K562 (cell line): ENCODE results near the gene WDR72. TPM values are rescaled to one million over a fixed set of nuclear protein-coding genes. Genes with fewer than 3 reads are reported as not detected.

Experiments
- ATAC-seq: fragments of 200-7000 bp; cut with Tn5 transposase; 3 replicates; pipeline ENCODE4 v1.9.1; 2020; ENCODE audit warnings: moderate library complexity
- BruUV-seq: library from RNA; stranded (reverse); fragments of 400-500 nt; replicated peaks from 2 replicates; lab custom pipeline; 2021; lab: Mats Ljungman, UMichigan
- CTCF ChIA-PET: fragments of 300-600 bp; formaldehyde crosslinking; extraction: SDS; loops from one replicate; lab custom pipeline; 2021; ENCODE audit warnings: low intra/inter-chr PET ratio; lab: Yijun Ruan, JAX
- POLR2A ChIA-PET: fragments of 300-600, 350-650 bp; sonication (Branson Sonifier 250); formaldehyde crosslinking; extraction: SDS; loops from one replicate; lab custom pipeline; 2021; ENCODE audit warnings: antibody characterized with exemption, inconsistent platforms; lab: Yijun Ruan, JAX
- DNase-seq, 4 experiments: peaks; one replicate each; pipeline versions ENCODE4 v3.0.0 to v3.0.0-alpha.2; 2011 to 2018; ENCODE audit warnings: low spot score in 3 of 4, mixed read lengths in 3 of 4; ENCODE audit errors: extremely low read depth in 1 of 4
- FAIRE-seq: peaks from 2 replicates; lab custom pipeline; 2011; peaks lifted over from hg19 to GRCh38; lab: Jason Lieb, UNC
- H2AFZ ChIP-seq: 2 replicates; pipeline ENCODE4 v1.6.0; 2011; ENCODE audit warnings: low read depth, low read length, control low read depth, inconsistent platforms
- H3K27ac ChIP-seq: fragments of 200-600 bp; 3 replicates; pipeline ENCODE4 v1.8.0; 2011; ENCODE audit warnings: low read depth, mild to moderate bottlenecking, control low read depth, inconsistent platforms, low read length, moderate library complexity, mixed read lengths; ENCODE audit errors: extremely low read depth
- H3K27me3 ChIP-seq, 2 experiments: fragments of 300-600 bp in 1 of 2; 2 replicates in 1 of 2; 3 replicates in 1 of 2; pipeline versions ENCODE4 v1.6.0 to v1.8.0; 2011; ENCODE audit warnings: inconsistent platforms in 2 of 2, low read length in 2 of 2, mild to moderate bottlenecking in 1 of 2, mixed read lengths in 1 of 2, moderate library complexity in 1 of 2; ENCODE audit not compliant: control insufficient read depth in 2 of 2, insufficient read depth in 2 of 2
- H3K36me3 ChIP-seq: fragments of 300-600 bp; 3 replicates; pipeline ENCODE4 v1.8.0; 2011; ENCODE audit warnings: mild to moderate bottlenecking, low read length, inconsistent platforms; ENCODE audit not compliant: control insufficient read depth, insufficient read depth
- H3K4me1 ChIP-seq, 2 experiments: fragments of 200-600 bp in 1 of 2; replicated peaks in 1 of 2; 2 replicates in 1 of 2; 3 replicates in 1 of 2; pipeline versions ENCODE4 v1.5.1 to v1.8.0; 2011; ENCODE audit warnings: inconsistent platforms in 2 of 2, low read length in 2 of 2, mild to moderate bottlenecking in 1 of 2, mixed read lengths in 1 of 2, moderate library complexity in 1 of 2; ENCODE audit not compliant: control insufficient read depth in 2 of 2, insufficient read depth in 2 of 2
- H3K4me2 ChIP-seq: 2 replicates; pipeline ENCODE4 v1.6.1; 2011; ENCODE audit warnings: low read length, control low read depth, inconsistent platforms, mixed read lengths; ENCODE audit not compliant: insufficient read depth
- H3K4me3 ChIP-seq: fragments of 200-600 bp; sonication (generic), shearing (Covaris generic); 2 replicates; pipeline ENCODE4 v1.5.1; 2016; ENCODE audit warnings: control low read depth, inconsistent platforms
- H3K79me2 ChIP-seq: fragments of 200-600 bp; 3 replicates; pipeline ENCODE4 v1.8.0; 2011; ENCODE audit warnings: low read length, inconsistent platforms; ENCODE audit not compliant: control insufficient read depth, insufficient read depth
- H3K9ac ChIP-seq, 2 experiments: 2 replicates each; pipeline versions ENCODE4 v1.6.0 to v1.6.1; 2011; ENCODE audit warnings: low read depth in 2 of 2, low read length in 2 of 2, control low read depth in 1 of 2, inconsistent platforms in 1 of 2, mild to moderate bottlenecking in 1 of 2, mixed read lengths in 1 of 2; ENCODE audit not compliant: insufficient read depth in 1 of 2
- H3K9me1 ChIP-seq: one replicate; pipeline ENCODE4 v1.6.0; 2011; ENCODE audit warnings: inconsistent platforms, mild to moderate bottlenecking, low read length, moderate library complexity; ENCODE audit not compliant: control insufficient read depth, insufficient read depth
- H3K9me3 ChIP-seq: replicated peaks from 2 replicates; pipeline ENCODE4 v1.5.1; 2011; ENCODE audit warnings: low read depth, low read length, inconsistent platforms; ENCODE audit not compliant: control insufficient read depth, insufficient read depth
- H4K20me1 ChIP-seq: replicated peaks from 2 replicates; pipeline ENCODE4 v1.6.1; 2011; ENCODE audit warnings: low read length, inconsistent platforms, mixed read lengths; ENCODE audit not compliant: control insufficient read depth, insufficient read depth
- BRCA1 ChIP-seq, 2 experiments: fragments of 450-650 bp in 1 of 2; sonication (generic) in 1 of 2; formaldehyde crosslinking in 1 of 2; IDR thresholded peaks; 2 replicates each; pipeline versions ENCODE4 v1.5.0 to v1.6.1; 2017 to 2020; ENCODE audit warnings: mild to moderate bottlenecking in 1 of 2, missing genetic modification reagents in 1 of 2
- BRD4 ChIP-seq: fragments of 200-600 bp; sonication (generic); IDR thresholded peaks from 2 replicates; pipeline ENCODE4 v1.6.1; 2017; ENCODE audit warnings: inconsistent platforms
- ESRRB ChIP-seq: fragments of 250-450 bp; sonication (Bioruptor Pico); IDR thresholded peaks from 2 replicates; pipeline ENCODE4 v1.5.0; 2020; ENCODE audit warnings: mild to moderate bottlenecking, moderate library complexity, borderline replicate concordance
- KDM2B ChIP-seq: fragments of 250-450 bp; sonication (Bioruptor Pico); IDR thresholded peaks from 2 replicates; pipeline ENCODE4 v1.8.0; 2021; ENCODE audit warnings: mild to moderate bottlenecking, moderate library complexity
- SMAD3 ChIP-seq: fragments of 450-650 bp; formaldehyde crosslinking; conservative IDR thresholded peaks from 2 replicates; pipeline ENCODE4 v1.4.0; 2020; ENCODE audit warnings: mild to moderate bottlenecking
- TEAD2 ChIP-seq: fragments of 450-650 bp; IDR thresholded peaks from 2 replicates; pipeline ENCODE4 v1.6.1; 2016; ENCODE audit warnings: missing genetic modification characterization, control low read depth, missing compliant biosample characterization
- TGIF2 ChIP-seq: sonication (generic); formaldehyde crosslinking; IDR thresholded peaks from 2 replicates; pipeline ENCODE4 v1.8.1; 2022; ENCODE audit warnings: mild to moderate bottlenecking, missing genetic modification reagents, moderate library complexity
- ZNF444 ChIP-seq: fragments of 250-450 bp; sonication (Bioruptor Pico); IDR thresholded peaks from 2 replicates; pipeline ENCODE4 v1.4.0; 2020; ENCODE audit warnings: mild to moderate bottlenecking, moderate library complexity
- WGBS: fragments of 100-300 bp; shearing (Covaris generic); methylation state at CpG from one replicate; pipeline ENCODE4 v1.1.6; 2016; ENCODE audit warnings: low coverage, mixed read lengths; ENCODE audit not compliant: insufficient coverage; ENCODE audit errors: missing lambda C conversion rate; 5-methylcytosine and 5-hydroxymethylcytosine counted together
- in situ Hi-C: fragments of 300-500 bp; cut with MboI; formaldehyde crosslinking; loops from 4 replicates; pipeline ENCODE4 v1.15.0; 2018; ENCODE audit warnings: inconsistent platforms, mixed read lengths
- intact Hi-C: fragments of 100-400 bp; cut with micrococcal nuclease; formaldehyde crosslinking; loops from 2 replicates; pipeline ENCODE4 v1.14.2; 2022
- polyA plus RNA-seq, 8 experiments: library from polyadenylated mRNA; depleted of rRNA in 4 of 8; stranded (reverse) in 5 of 8; unstranded in 3 of 8; fragments of >200 nt; fragmentation: Nextera tagmentation in 2 of 8; fragmentation: Illumina TruSeq in 1 of 8; extraction: Ambion mirVana in 2 of 8; extraction: Trizol in 1 of 8; gene quantifications; 2 replicates each; pipeline versions ENCODE4 v1.2.1 to v1.2.3, GENCODE V29; 2011 to 2014; ENCODE audit warnings: inconsistent platforms in 1 of 8, missing spikeins in 1 of 8
- total RNA-seq, 7 experiments: library from RNA; depleted of rRNA in 6 of 7; stranded (reverse); fragments of >200 nt in 6 of 7; fragmentation: Illumina TruSeq in 2 of 7; extraction: Trizol in 2 of 7; gene quantifications; 2 replicates each; pipeline versions ENCODE4 v1.2.1 to v1.2.3, GENCODE V29; 2011 to 2021; ENCODE audit warnings: low replicate concordance in 1 of 7

Gene WDR72
- total and polyA plus RNA-seq, 9 of the 15 experiments (the other 6 are each of a cell fraction or from before 2014, with no cell fraction given): 0.01 TPM; not detected in 8

- in situ Hi-C loops: no loop called here
- no peak for DNase-seq
Observed at GRCh38 chr15:53710906-53711305, 48.6 kb downstream of the WDR72 start.

GRCh38 chr15:53709821-53710220, 49.6 kb downstream of the WDR72 start:
- H4K20me1 ChIP-seq: no peaks in the 10 kb centered on the region
- no peaks in the 10 kb centered on the region for H3K9me1 ChIP-seq
- H3K27ac ChIP-seq: no peak overlapping the region
- no peak overlapping the region for H3K4me2 ChIP-seq
- DNase-seq: no peak
- peak; percentile 57 for FAIRE-seq
- H3K4me3 ChIP-seq: no peak overlapping the region
- H3K36me3 ChIP-seq: no peaks in the 10 kb centered on the region
- no peak overlapping the region for H2AFZ ChIP-seq
- intact Hi-C loops (no loop called here), in situ Hi-C loops (no loop called here)
- no peaks in the 10 kb centered on the region for H3K79me2 ChIP-seq
- no peak for TF ChIP-seq ZNF444
- TF ChIP-seq KDM2B: no peak
- no peak for TF ChIP-seq BRCA1 (IDR thresholded peaks at IDR 0.05)
- no peak for TF ChIP-seq BRCA1 (CRISPR knock-in tag; IDR thresholded peaks at IDR 0.05)
- TF ChIP-seq TGIF2 (CRISPR knock-in tag): no peak
- ChIA-PET CTCF (no interaction called here), POLR2A (no interaction called here)
- no peaks in the 10 kb centered on the region for H3K9me3 ChIP-seq
- H3K4me1 ChIP-seq: no peaks in the 10 kb centered on the region
- ATAC-seq: no peak
- no TSS peak for BruUV-seq
- H3K9ac ChIP-seq: no peak overlapping the region
- WGBS: 3% methylated on average over 2 of the region's 2 CpGs
- H3K27me3 ChIP-seq: no peaks in the 10 kb centered on the region

More at GRCh38 chr15:53710906-53711305, 48.6 kb downstream of the WDR72 start:
- 0% methylated on average over 4 of the region's 4 CpGs for WGBS
- no peak overlapping the region for H3K27ac ChIP-seq
- H3K4me3 ChIP-seq: no peak overlapping the region
- ATAC-seq: no peak
- H4K20me1 ChIP-seq: no peaks in the 10 kb centered on the region
- no peaks in the 10 kb centered on the region for H3K79me2 ChIP-seq
- no peak for FAIRE-seq
- TF ChIP-seq ESRRB (CRISPR knock-in tag) (no peak), TEAD2 (tag) (no peak), BRD4 (no peak), SMAD3 (no peak)
- TF ChIP-seq, all 486 proteins: peak for 0
- Histone ChIP-seq H2AFZ (no peak overlapping the region), H3K9me1 (no peaks in the 10 kb centered on the region), H3K4me1 (no peaks in the 10 kb centered on the region), H3K36me3 (no peaks in the 10 kb centered on the region), H3K27me3 (no peaks in the 10 kb centered on the region), H3K4me2 (no peak overlapping the region), H3K9me3 (no peaks in the 10 kb centered on the region), H3K9ac (no peak overlapping the region)
- POLR2A ChIA-PET: no interaction called here
- BruUV-seq: no TSS peak
- intact Hi-C loops: no loop called here
- CTCF ChIA-PET: no interaction called here
